Esophagus (tissue), 2 donors: ENCODE results near the gene LSP1. TPM values are rescaled to one million over a fixed set of nuclear protein-coding genes. Genes with fewer than 3 reads are reported as not detected.

ENCODE experiments used
- H3K27ac ChIP-seq, 2 donors: one replicate each; pipeline ENCODE4 v1.5.1; 2013; ENCODE audit warnings: low read depth in 2 of 2, mild to moderate bottlenecking in 2 of 2, inconsistent platforms in 1 of 2, low read length in 1 of 2, moderate library complexity in 1 of 2
- H3K27me3 ChIP-seq, 2 donors: one replicate each; pipeline ENCODE4 v1.6.1; 2013; ENCODE audit warnings: low read length in 2 of 2, control low read depth in 1 of 2, mild to moderate bottlenecking in 1 of 2; ENCODE audit not compliant: insufficient read depth in 2 of 2, control insufficient read depth in 1 of 2
- H3K36me3 ChIP-seq, 2 donors: one replicate each; pipeline ENCODE4 v1.6.1; 2013; ENCODE audit warnings: low read length in 1 of 2; ENCODE audit not compliant: control insufficient read depth in 2 of 2, insufficient read depth in 2 of 2
- H3K4me1 ChIP-seq, 2 donors: one replicate each; pipeline ENCODE4 v1.6.1; 2013; ENCODE audit warnings: low read length in 1 of 2; ENCODE audit not compliant: control insufficient read depth in 2 of 2, insufficient read depth in 2 of 2
- H3K4me3 ChIP-seq, 2 donors: one replicate each; pipeline ENCODE4 v1.5.1; 2013; ENCODE audit warnings: low read length in 2 of 2, mild to moderate bottlenecking in 2 of 2, low read depth in 1 of 2, moderate library complexity in 1 of 2
- H3K9me3 ChIP-seq, 2 donors: one replicate each; pipeline ENCODE4 v1.6.1; 2013; ENCODE audit warnings: mild to moderate bottlenecking in 2 of 2, low read depth in 1 of 2, low read length in 1 of 2, moderate library complexity in 1 of 2; ENCODE audit not compliant: control insufficient read depth in 2 of 2, insufficient read depth in 1 of 2
- WGBS, 2 donors: extraction: QIAGEN DNeasy Blood & Tissue Kit; methylation state at CpG; one replicate each; pipeline ENCODE4 v1.1.7; 2013; 5-methylcytosine and 5-hydroxymethylcytosine counted together
- polyA plus RNA-seq, 2 donors: library from polyadenylated mRNA; stranded (reverse); fragments of 200-250 nt; gene quantifications; one replicate each; pipeline ENCODE4 v1.2.3, GENCODE V29; 2013
- donor health status: healthy with polysubstance abuse.
- donor health status: Bipolar disorder and iron deficiency.

Gene LSP1
- polyA plus RNA-seq, 2 donors: 23.7 to 130 TPM

GRCh38 chr11:1918436-1919315 is 65.8 kb downstream of the LSP1 start:
- no peaks in the 10 kb centered on the region for H3K27me3 ChIP-seq

GRCh38 chr11:1919391-1920127 is 66.7 kb downstream of the LSP1 start, which contains the start of gene TNNT3:
TNNT3 (plus strand) TSS chr11:1919703; CDS start chr11:1922875, 3,172 bp downstream.
- no peaks in the 10 kb centered on the region for H3K9me3 ChIP-seq
- H3K4me3 ChIP-seq: no peak within 1 kb of the TSS
- 75 to 77% methylated on average over 31 of the region's 31 CpGs for WGBS, 2 donors
- no peaks in the 10 kb centered on the region for H3K36me3 ChIP-seq
- no peaks in the 10 kb centered on the region for H3K27me3 ChIP-seq
- H3K27ac ChIP-seq: no peak within 1 kb of the TSS
- peaks cover 1 to 12% of the 10 kb centered on the region in 2 donors for H3K4me1 ChIP-seq

More at GRCh38 chr11:1918436-1919315, 65.8 kb downstream of the LSP1 start:
- WGBS, 2 donors: 70 to 76% methylated on average over 29 of the region's 29 CpGs
- Histone ChIP-seq H3K4me1 (peaks cover 0 to 7% of the 10 kb centered on the region in 2 donors), H3K36me3 (no peaks in the 10 kb centered on the region), H3K27ac (no peak overlapping the region), H3K9me3 (no peaks in the 10 kb centered on the region), H3K4me3 (no peak overlapping the region)

- Histone ChIP-seq H3K4me3 (no peak overlapping the region), H3K27ac (no peak overlapping the region), H3K9me3 (no peaks in the 10 kb centered on the region), H3K36me3 (no peaks in the 10 kb centered on the region), H3K27me3 (no peaks in the 10 kb centered on the region), H3K4me1 (peaks cover 4 to 16% of the 10 kb centered on the region in 2 donors)
- 88 to 90% methylated on average over 25 of the region's 25 CpGs for WGBS, 2 donors
Observed at GRCh38 chr11:1920128-1920908, 67.4 kb downstream of the LSP1 start.

- H3K36me3 ChIP-seq: no peaks in the 10 kb centered on the region
- no peak overlapping the region for H3K4me3 ChIP-seq
- H3K4me1 ChIP-seq: peaks cover 4 to 19% of the 10 kb centered on the region in 2 donors
- H3K27ac ChIP-seq: no peak overlapping the region
- H3K9me3 ChIP-seq: no peaks in the 10 kb centered on the region
- 46 to 59% methylated on average over 21 of the region's 21 CpGs for WGBS, 2 donors
- no peaks in the 10 kb centered on the region for H3K27me3 ChIP-seq
Observed at GRCh38 chr11:1920909-1921573, 68.2 kb downstream of the LSP1 start.

GRCh38 chr11:1921574-1922141 is 68.8 kb downstream of the LSP1 start:
- H3K4me1 ChIP-seq: peaks cover 4 to 24% of the 10 kb centered on the region in 2 donors
- WGBS, 2 donors: 53 to 59% methylated on average over 18 of the region's 18 CpGs
- no peak overlapping the region for H3K27ac ChIP-seq
- H3K36me3 ChIP-seq: no peaks in the 10 kb centered on the region
- H3K9me3 ChIP-seq: no peaks in the 10 kb centered on the region
- H3K4me3 ChIP-seq: no peak overlapping the region
- H3K27me3 ChIP-seq: no peaks in the 10 kb centered on the region

GRCh38 chr11:1922481-1923081 is 69.7 kb downstream of the LSP1 start:
- H3K4me1 ChIP-seq: peaks cover 9 to 33% of the 10 kb centered on the region in 2 donors

GRCh38 chr11:1923201-1923956 is 70.5 kb downstream of the LSP1 start:
- peaks cover 10 to 37% of the 10 kb centered on the region in 2 donors for H3K4me1 ChIP-seq
- no peak overlapping the region for H3K4me3 ChIP-seq
- no peaks in the 10 kb centered on the region for H3K36me3 ChIP-seq
- WGBS, 2 donors: 81 to 85% methylated on average over 22 of the region's 22 CpGs
- no peak overlapping the region for H3K27ac ChIP-seq
- no peaks in the 10 kb centered on the region for H3K27me3 ChIP-seq
- no peaks in the 10 kb centered on the region for H3K9me3 ChIP-seq

More at GRCh38 chr11:1922481-1923081, 69.7 kb downstream of the LSP1 start:
- Histone ChIP-seq H3K27ac (no peak overlapping the region), H3K9me3 (no peaks in the 10 kb centered on the region), H3K36me3 (no peaks in the 10 kb centered on the region), H3K27me3 (no peaks in the 10 kb centered on the region), H3K4me3 (no peak overlapping the region)
- 69 to 75% methylated on average over 14 of the region's 14 CpGs for WGBS, 2 donors

GRCh38 chr11:1924181-1924580 is 71.3 kb downstream of the LSP1 start:
- Histone ChIP-seq H3K36me3 (no peaks in the 10 kb centered on the region), H3K27ac (peak overlapping the region in 1 of 2 donors; percentile 42), H3K4me1 (peaks cover 10 to 37% of the 10 kb centered on the region in 2 donors), H3K27me3 (no peaks in the 10 kb centered on the region), H3K9me3 (no peaks in the 10 kb centered on the region), H3K4me3 (no peak overlapping the region)
- 50 to 55% methylated on average over 17 of the region's 17 CpGs for WGBS, 2 donors
